Peyer's patch (tissue), 4 donors: ENCODE measurements around the gene GTPBP6.

Experiments
- CTCF ChIP-seq, 6 experiments: fragments of 450-650 bp in 4 of 6; fragments of 200-600 bp in 2 of 6; sonication (generic) in 1 of 6; IDR thresholded peaks; one replicate each; pipeline ENCODE4 v1.5.1; 2017 to 2019; ENCODE audit warnings: antibody characterized with exemption in 6 of 6, mild to moderate bottlenecking in 3 of 6, moderate library complexity in 1 of 6
- POLR2A ChIP-seq, 2 donors: fragments of 450-650 bp; IDR thresholded peaks; one replicate each; pipeline ENCODE4 v1.5.1; 2017; ENCODE audit warnings: antibody characterized with exemption in 2 of 2, mild to moderate bottlenecking in 2 of 2, moderate library complexity in 2 of 2

- no peak for TF ChIP-seq CTCF (IDR thresholded peaks at IDR 0.05)
- TF ChIP-seq POLR2A (IDR thresholded peaks at IDR 0.05), result no peak
These were observed 35.3 kb upstream of the GTPBP6 start for GRCh38 chrX:353566-354535.
